Caco-2 (cell line): ENCODE data around the gene MT1X. TPM values are rescaled to one million over a fixed set of nuclear protein-coding genes. Genes with fewer than 3 reads are reported as not detected.

Experiments
- BruUV-seq: library from RNA; stranded (reverse); fragments of 400-500 nt; replicated peaks from 2 replicates; lab custom pipeline; 2021; lab: Mats Ljungman, UMichigan
- CTCF ChIA-PET: fragments of 300-600 bp; sonication (Branson Sonifier 250); formaldehyde crosslinking; loops from one replicate; lab custom pipeline; 2022; ENCODE audit warnings: antibody characterized with exemption; lab: Charles Lee
- POLR2A ChIA-PET: fragments of 300-600 bp; sonication (Branson Sonifier 250); formaldehyde crosslinking; loops from one replicate; lab custom pipeline; 2022; ENCODE audit warnings: antibody characterized with exemption; lab: Charles Lee
- DNase-seq, 2 experiments: peaks; one replicate each; pipeline versions ENCODE4 v3.0.0 to v3.0.0-alpha.2; 2020 to 2022
- H3K27me3 ChIP-seq: replicated peaks from 2 replicates; pipeline ENCODE4 v1.6.0; 2011; ENCODE audit warnings: low read length; ENCODE audit not compliant: control insufficient read depth, insufficient read depth
- H3K36me3 ChIP-seq: 2 replicates; pipeline ENCODE4 v1.5.1; 2011; ENCODE audit warnings: low read length; ENCODE audit not compliant: control insufficient read depth, insufficient read depth
- H3K4me1 ChIP-seq: fragments of 250-450 bp; sonication (Bioruptor Pico); 2 replicates; pipeline ENCODE4 v1.5.1; 2020; ENCODE audit warnings: mild to moderate bottlenecking
- H3K4me3 ChIP-seq: 2 replicates; pipeline ENCODE4 v1.5.1; 2011; ENCODE audit warnings: low read depth, mild to moderate bottlenecking, control low read depth, low read length
- H3K9me3 ChIP-seq: fragments of 250-450 bp; sonication (Bioruptor Pico); 2 replicates; pipeline ENCODE4 v1.5.1; 2020; ENCODE audit warnings: mild to moderate bottlenecking, moderate library complexity
- H3K27ac Mint-ChIP-seq: one replicate; pipeline ENCODE4 v1.8.0; 2022; ENCODE audit warnings: mixed read lengths; ENCODE audit not compliant: unreplicated experiment
- H3K27me3 Mint-ChIP-seq: one replicate; pipeline ENCODE4 v1.8.0; 2022; ENCODE audit warnings: mixed read lengths; ENCODE audit not compliant: insufficient read depth, unreplicated experiment
- H3K36me3 Mint-ChIP-seq: one replicate; pipeline ENCODE4 v1.8.0; 2022; ENCODE audit warnings: mild to moderate bottlenecking, mixed read lengths; ENCODE audit not compliant: insufficient read depth, unreplicated experiment
- H3K4me1 Mint-ChIP-seq: one replicate; pipeline ENCODE4 v1.8.0; 2022; ENCODE audit warnings: low read depth, mixed read lengths; ENCODE audit not compliant: unreplicated experiment
- H3K4me3 Mint-ChIP-seq: one replicate; pipeline ENCODE4 v1.8.0; 2022; ENCODE audit warnings: mild to moderate bottlenecking, moderate library complexity, mixed read lengths; ENCODE audit not compliant: unreplicated experiment
- H3K9me3 Mint-ChIP-seq: one replicate; pipeline ENCODE4 v1.8.0; 2022; ENCODE audit warnings: mixed read lengths; ENCODE audit not compliant: unreplicated experiment
- intact Hi-C: fragments of 100-400 bp; cut with micrococcal nuclease; formaldehyde crosslinking; loops from one replicate; pipeline ENCODE4 v1.10.0; 2022; ENCODE audit not compliant: unreplicated experiment
- total RNA-seq: library from RNA; stranded (reverse); gene quantifications from 2 replicates; pipeline ENCODE4 v1.2.3, GENCODE V29; 2022
- TF ChIP-seq, protein P1 (sequence below), 2 experiments: fragments of 200-600 bp in 1 of 2; IDR thresholded peaks; 1 replicate in 1 of 2; 2 replicates in 1 of 2; pipeline versions ENCODE4 v1.5.1 to v1.8.0; 2011 to 2022; ENCODE audit warnings: antibody characterized with exemption in 1 of 2, control low read depth in 1 of 2, inconsistent platforms in 1 of 2, low read depth in 1 of 2, low read length in 1 of 2, mild to moderate bottlenecking in 1 of 2, moderate library complexity in 1 of 2; ENCODE audit not compliant: insufficient read depth in 1 of 2, severe bottlenecking in 1 of 2, unreplicated experiment in 1 of 2

Gene MT1X
- total RNA-seq, 1 experiment from 2014 or later = 18.3 TPM

DNA sequence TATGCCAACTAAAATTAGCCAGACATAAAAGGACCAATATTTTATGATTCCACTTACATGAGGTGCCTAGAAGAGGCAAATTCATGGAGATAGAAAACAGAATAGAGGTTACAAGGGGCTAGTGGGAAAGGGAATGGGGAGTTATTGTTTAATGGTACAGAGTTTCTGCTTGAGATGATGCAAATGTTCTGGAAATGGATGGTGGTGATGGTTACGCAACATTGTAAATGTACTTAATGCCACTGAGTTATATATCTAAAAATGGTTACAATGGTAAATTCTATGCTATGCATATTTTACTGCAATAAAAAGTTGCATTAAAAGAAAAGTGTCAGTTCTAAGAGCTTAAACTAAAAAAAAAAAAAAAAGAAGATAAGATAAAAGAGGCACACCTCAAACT is 17.9 kb downstream of the MT1X start:
- no peak overlapping the region for H3K27ac Mint-ChIP-seq
- no peak for DNase-seq
- CTCF ChIA-PET = interaction anchor here (0.6 to 3.1 kb wide), 5 partner anchors 8 to 249 kb away, joined by 3 to 95 read pairs (median 4); partner anchors contain the start of genes NUDT21 and OGFOD1
- no peak overlapping the region for H3K4me3 Mint-ChIP-seq
- H3K9me3 Mint-ChIP-seq = peaks cover 15% of the 10 kb centered on the region
- H3K36me3 ChIP-seq = no peaks in the 10 kb centered on the region
- TF ChIP-seq, protein P1, sequence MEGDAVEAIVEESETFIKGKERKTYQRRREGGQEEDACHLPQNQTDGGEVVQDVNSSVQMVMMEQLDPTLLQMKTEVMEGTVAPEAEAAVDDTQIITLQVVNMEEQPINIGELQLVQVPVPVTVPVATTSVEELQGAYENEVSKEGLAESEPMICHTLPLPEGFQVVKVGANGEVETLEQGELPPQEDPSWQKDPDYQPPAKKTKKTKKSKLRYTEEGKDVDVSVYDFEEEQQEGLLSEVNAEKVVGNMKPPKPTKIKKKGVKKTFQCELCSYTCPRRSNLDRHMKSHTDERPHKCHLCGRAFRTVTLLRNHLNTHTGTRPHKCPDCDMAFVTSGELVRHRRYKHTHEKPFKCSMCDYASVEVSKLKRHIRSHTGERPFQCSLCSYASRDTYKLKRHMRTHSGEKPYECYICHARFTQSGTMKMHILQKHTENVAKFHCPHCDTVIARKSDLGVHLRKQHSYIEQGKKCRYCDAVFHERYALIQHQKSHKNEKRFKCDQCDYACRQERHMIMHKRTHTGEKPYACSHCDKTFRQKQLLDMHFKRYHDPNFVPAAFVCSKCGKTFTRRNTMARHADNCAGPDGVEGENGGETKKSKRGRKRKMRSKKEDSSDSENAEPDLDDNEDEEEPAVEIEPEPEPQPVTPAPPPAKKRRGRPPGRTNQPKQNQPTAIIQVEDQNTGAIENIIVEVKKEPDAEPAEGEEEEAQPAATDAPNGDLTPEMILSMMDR (IDR thresholded peaks at IDR 0.05; ENCODE audit: insufficient read depth in 1 of 2, low read depth in 1 of 2, low read length in 1 of 2, severe bottlenecking in 1 of 2, unreplicated experiment in 1 of 2) = no peak
- no TSS peak for BruUV-seq
- H3K36me3 Mint-ChIP-seq = no peaks in the 10 kb centered on the region
- POLR2A ChIA-PET = interaction anchor here (0.5 to 0.7 kb wide), 2 partner anchors 15 to 43 kb away, joined by 3 to 5 read pairs; no protein-coding TSS in a partner anchor
- no peaks in the 10 kb centered on the region for H3K27me3 ChIP-seq
- intact Hi-C loops = loop anchor here (5.0 kb wide), 1 partner anchor 43 kb away; the partner anchor contains the start of gene MT1F
- no peaks in the 10 kb centered on the region for H3K4me1 ChIP-seq
- no peaks in the 10 kb centered on the region for H3K27me3 Mint-ChIP-seq
- H3K9me3 ChIP-seq = peaks cover 9% of the 10 kb centered on the region
- no peak overlapping the region for H3K4me3 ChIP-seq
- peaks cover 4% of the 10 kb centered on the region for H3K4me1 Mint-ChIP-seq

DNA sequence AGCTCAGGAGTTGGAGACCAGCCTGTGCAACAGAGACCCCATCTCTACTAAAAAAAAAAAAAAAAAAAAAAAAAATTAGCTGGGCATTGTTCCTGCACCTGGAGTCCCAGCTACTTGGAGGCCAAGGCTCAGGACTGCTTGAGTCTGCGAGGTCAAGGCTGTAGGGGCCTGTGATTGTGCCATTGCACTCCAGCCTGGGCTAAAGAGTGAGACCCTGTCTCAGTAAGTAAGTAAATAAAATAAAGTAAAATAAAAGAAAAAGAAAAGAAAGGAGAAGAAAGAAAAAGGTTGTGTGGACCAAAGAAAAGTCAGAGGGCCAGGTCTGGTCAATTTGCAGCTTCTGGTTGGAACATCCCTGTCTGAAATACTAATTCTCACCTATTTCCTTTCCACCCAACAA is 18.4 kb downstream of the MT1X start:
- Mint-ChIP-seq H3K36me3 (no peaks in the 10 kb centered on the region), H3K4me3 (no peak overlapping the region), H3K27ac (no peak overlapping the region), H3K4me1 (peaks cover 4% of the 10 kb centered on the region), H3K27me3 (no peaks in the 10 kb centered on the region), H3K9me3 (peaks cover 15% of the 10 kb centered on the region)
- Histone ChIP-seq H3K4me1 (no peaks in the 10 kb centered on the region), H3K36me3 (no peaks in the 10 kb centered on the region), H3K27me3 (no peaks in the 10 kb centered on the region), H3K9me3 (peaks cover 9% of the 10 kb centered on the region), H3K4me3 (no peak overlapping the region)
- BruUV-seq = no TSS peak
- CTCF ChIA-PET = interaction anchor here (0.6 to 3.1 kb wide), 11 partner anchors 8 to 299 kb away, joined by 3 to 95 read pairs (median 4); partner anchors contain the start of genes MT1E, MT1F, NUDT21 and OGFOD1
- POLR2A ChIA-PET = interaction anchor here (0.5 to 0.7 kb wide), 2 partner anchors 15 to 43 kb away, joined by 3 to 5 read pairs; no protein-coding TSS in a partner anchor
- intact Hi-C loops = loop anchor here (5.0 kb wide), 1 partner anchor 43 kb away; the partner anchor contains the start of gene MT1F
- TF ChIP-seq, protein P1 (IDR thresholded peaks at IDR 0.05; ENCODE audit: insufficient read depth in 1 of 2, low read depth in 1 of 2, low read length in 1 of 2, severe bottlenecking in 1 of 2, unreplicated experiment in 1 of 2) = no peak
- no peak for DNase-seq

DNA sequence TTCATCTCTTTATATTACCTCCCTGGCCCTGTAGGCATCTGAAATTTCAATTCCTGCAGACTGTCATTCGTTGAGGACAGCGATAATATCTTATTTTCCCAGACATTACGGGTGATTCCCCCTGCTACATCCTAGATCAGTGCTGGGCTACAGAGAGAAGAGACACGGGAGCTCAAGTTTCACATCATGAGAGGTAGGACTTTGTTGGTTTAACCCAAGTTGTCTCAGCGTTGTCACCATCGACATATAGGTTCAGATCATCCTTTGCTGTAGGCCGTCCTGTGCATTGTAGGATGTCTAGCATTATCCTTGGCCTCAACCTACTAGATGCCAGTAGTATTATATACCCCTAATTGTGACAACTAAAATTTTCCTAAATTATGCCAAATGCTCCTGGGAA is 19.3 kb downstream of the MT1X start:
- no peak overlapping the region for H3K4me3 ChIP-seq
- CTCF ChIA-PET = interaction anchor here (0.6 to 3.1 kb wide), 31 partner anchors 16 to 393 kb away, joined by 3 to 95 read pairs (median 5); partner anchors contain the start of genes MT1A, MT1E, MT1F and MT1G
- POLR2A ChIA-PET = interaction anchor here (1.0 to 1.2 kb wide), 2 partner anchors 28 to 98 kb away, joined by 3 read pairs; no protein-coding TSS in a partner anchor
- H3K36me3 ChIP-seq = no peaks in the 10 kb centered on the region
- intact Hi-C loops = loop anchor here (5.0 kb wide), 1 partner anchor 44 kb away; the partner anchor contains the start of gene MT1F
- Mint-ChIP-seq H3K27ac (no peak overlapping the region), H3K4me1 (peaks cover 4% of the 10 kb centered on the region), H3K9me3 (peaks cover 15% of the 10 kb centered on the region), H3K4me3 (no peak overlapping the region), H3K36me3 (no peaks in the 10 kb centered on the region), H3K27me3 (no peaks in the 10 kb centered on the region)
- no peak for DNase-seq
- no peaks in the 10 kb centered on the region for H3K4me1 ChIP-seq
- peaks cover 9% of the 10 kb centered on the region for H3K9me3 ChIP-seq
- no peaks in the 10 kb centered on the region for H3K27me3 ChIP-seq
- TF ChIP-seq, protein P1 (IDR thresholded peaks at IDR 0.05; ENCODE audit: insufficient read depth in 1 of 2, low read depth in 1 of 2, low read length in 1 of 2, severe bottlenecking in 1 of 2, unreplicated experiment in 1 of 2) = no peak
- BruUV-seq = no TSS peak
